ENCODE data around the gene STK11IP.

DNA sequence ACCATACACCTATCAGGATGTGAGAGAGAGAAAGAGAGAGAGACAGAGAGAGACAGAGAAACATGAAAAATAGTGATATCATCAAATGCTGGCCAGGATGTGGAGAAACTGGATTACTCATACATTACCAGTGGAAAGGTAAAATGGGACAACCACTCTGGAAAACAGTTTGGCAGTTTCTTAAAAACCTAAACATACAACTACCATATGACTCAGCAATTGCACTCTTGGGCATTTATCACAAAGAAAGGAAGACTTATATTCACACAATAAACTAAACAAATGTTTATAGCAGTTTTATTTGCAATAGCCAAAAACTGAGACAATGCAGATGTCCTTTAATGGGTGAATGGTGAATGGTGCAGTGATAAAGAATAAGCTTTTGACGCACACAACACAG, 58.9 kb downstream of the STK11IP start:
- TF ChIP-seq, protein P1, sequence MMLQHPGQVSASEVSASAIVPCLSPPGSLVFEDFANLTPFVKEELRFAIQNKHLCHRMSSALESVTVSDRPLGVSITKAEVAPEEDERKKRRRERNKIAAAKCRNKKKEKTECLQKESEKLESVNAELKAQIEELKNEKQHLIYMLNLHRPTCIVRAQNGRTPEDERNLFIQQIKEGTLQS (CRISPR knock-in tag; conservative IDR thresholded peaks at IDR 0.05) = no peak
- TF ChIP-seq, protein P2, sequence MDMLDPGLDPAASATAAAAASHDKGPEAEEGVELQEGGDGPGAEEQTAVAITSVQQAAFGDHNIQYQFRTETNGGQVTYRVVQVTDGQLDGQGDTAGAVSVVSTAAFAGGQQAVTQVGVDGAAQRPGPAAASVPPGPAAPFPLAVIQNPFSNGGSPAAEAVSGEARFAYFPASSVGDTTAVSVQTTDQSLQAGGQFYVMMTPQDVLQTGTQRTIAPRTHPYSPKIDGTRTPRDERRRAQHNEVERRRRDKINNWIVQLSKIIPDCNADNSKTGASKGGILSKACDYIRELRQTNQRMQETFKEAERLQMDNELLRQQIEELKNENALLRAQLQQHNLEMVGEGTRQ (CRISPR knock-in tag; IDR thresholded peaks at IDR 0.05) = no peak
- TF ChIP-seq MXD4 (CRISPR knock-in tag; IDR thresholded peaks at IDR 0.05; ENCODE audit: borderline replicate concordance) = no peak
- TF ChIP-seq, protein P3, sequence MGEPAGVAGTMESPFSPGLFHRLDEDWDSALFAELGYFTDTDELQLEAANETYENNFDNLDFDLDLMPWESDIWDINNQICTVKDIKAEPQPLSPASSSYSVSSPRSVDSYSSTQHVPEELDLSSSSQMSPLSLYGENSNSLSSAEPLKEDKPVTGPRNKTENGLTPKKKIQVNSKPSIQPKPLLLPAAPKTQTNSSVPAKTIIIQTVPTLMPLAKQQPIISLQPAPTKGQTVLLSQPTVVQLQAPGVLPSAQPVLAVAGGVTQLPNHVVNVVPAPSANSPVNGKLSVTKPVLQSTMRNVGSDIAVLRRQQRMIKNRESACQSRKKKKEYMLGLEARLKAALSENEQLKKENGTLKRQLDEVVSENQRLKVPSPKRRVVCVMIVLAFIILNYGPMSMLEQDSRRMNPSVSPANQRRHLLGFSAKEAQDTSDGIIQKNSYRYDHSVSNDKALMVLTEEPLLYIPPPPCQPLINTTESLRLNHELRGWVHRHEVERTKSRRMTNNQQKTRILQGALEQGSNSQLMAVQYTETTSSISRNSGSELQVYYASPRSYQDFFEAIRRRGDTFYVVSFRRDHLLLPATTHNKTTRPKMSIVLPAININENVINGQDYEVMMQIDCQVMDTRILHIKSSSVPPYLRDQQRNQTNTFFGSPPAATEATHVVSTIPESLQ (CRISPR knock-in tag; IDR thresholded peaks at IDR 0.05) = no peak
- TF ChIP-seq ZNF121 (CRISPR knock-in tag; IDR thresholded peaks at IDR 0.05) = no peak
- TF ChIP-seq, protein P4, sequence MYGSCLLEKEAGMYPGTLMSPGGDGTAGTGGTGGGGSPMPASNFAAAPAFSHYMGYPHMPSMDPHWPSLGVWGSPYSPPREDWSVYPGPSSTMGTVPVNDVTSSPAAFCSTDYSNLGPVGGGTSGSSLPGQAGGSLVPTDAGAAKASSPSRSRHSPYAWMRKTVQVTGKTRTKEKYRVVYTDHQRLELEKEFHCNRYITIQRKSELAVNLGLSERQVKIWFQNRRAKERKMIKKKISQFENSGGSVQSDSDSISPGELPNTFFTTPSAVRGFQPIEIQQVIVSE (CRISPR knock-in tag; IDR thresholded peaks at IDR 0.05; ENCODE audit: borderline replicate concordance) = no peak
- TF ChIP-seq ZNF416 (CRISPR knock-in tag; IDR thresholded peaks at IDR 0.05) = no peak
- TF ChIP-seq, protein P5, sequence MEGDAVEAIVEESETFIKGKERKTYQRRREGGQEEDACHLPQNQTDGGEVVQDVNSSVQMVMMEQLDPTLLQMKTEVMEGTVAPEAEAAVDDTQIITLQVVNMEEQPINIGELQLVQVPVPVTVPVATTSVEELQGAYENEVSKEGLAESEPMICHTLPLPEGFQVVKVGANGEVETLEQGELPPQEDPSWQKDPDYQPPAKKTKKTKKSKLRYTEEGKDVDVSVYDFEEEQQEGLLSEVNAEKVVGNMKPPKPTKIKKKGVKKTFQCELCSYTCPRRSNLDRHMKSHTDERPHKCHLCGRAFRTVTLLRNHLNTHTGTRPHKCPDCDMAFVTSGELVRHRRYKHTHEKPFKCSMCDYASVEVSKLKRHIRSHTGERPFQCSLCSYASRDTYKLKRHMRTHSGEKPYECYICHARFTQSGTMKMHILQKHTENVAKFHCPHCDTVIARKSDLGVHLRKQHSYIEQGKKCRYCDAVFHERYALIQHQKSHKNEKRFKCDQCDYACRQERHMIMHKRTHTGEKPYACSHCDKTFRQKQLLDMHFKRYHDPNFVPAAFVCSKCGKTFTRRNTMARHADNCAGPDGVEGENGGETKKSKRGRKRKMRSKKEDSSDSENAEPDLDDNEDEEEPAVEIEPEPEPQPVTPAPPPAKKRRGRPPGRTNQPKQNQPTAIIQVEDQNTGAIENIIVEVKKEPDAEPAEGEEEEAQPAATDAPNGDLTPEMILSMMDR (IDR thresholded peaks at IDR 0.05) = no peak
- TF ChIP-seq, protein P6, sequence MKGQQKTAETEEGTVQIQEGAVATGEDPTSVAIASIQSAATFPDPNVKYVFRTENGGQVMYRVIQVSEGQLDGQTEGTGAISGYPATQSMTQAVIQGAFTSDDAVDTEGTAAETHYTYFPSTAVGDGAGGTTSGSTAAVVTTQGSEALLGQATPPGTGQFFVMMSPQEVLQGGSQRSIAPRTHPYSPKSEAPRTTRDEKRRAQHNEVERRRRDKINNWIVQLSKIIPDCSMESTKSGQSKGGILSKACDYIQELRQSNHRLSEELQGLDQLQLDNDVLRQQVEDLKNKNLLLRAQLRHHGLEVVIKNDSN (CRISPR knock-in tag; IDR thresholded peaks at IDR 0.05) = no peak
